GM12878 (cell line): ENCODE results near the gene RANBP9. TPM values are rescaled to one million over a fixed set of nuclear protein-coding genes. Genes with fewer than 3 reads are reported as not detected.

Experiments used
- CHD4 ChIP-seq: fragments of 200-600 bp; sonication (generic); IDR thresholded peaks from 2 replicates; pipeline ENCODE4 v1.6.1; 2016; ENCODE audit warnings: mild to moderate bottlenecking
- KDM1A ChIP-seq: fragments of 200-600 bp; sonication (generic); IDR thresholded peaks from 2 replicates; pipeline ENCODE4 v1.6.1; 2016; ENCODE audit warnings: borderline replicate concordance
- RCOR1 ChIP-seq: conservative IDR thresholded peaks from 2 replicates; pipeline ENCODE4 v1.6.1; 2012; ENCODE audit warnings: low read depth, low read length, improper control_type of control experiment
- TAF1 ChIP-seq: IDR thresholded peaks from 2 replicates; pipeline ENCODE4 v1.6.1; 2011; ENCODE audit warnings: mild to moderate bottlenecking, low read depth, low read length, borderline replicate concordance
- polyA plus RNA-seq, 11 experiments: library from polyadenylated mRNA; depleted of rRNA in 4 of 11; unstranded in 6 of 11; stranded (reverse) in 5 of 11; fragments of >200 nt; fragmentation: Nextera tagmentation in 4 of 11; fragmentation: Illumina TruSeq in 1 of 11; extraction: Ambion mirVana in 4 of 11; extraction: Trizol in 1 of 11; gene quantifications; 1 replicate in 1 of 11; 2 replicates in 10 of 11; pipeline versions ENCODE4 v1.2.1 to v1.2.3, GENCODE V29; 2011 to 2016; ENCODE audit warnings: inconsistent platforms in 2 of 11, missing spikeins in 2 of 11, low read depth in 1 of 11
- total RNA-seq, 4 experiments: library from RNA; depleted of rRNA in 3 of 4; stranded (reverse); fragments of >200 nt in 3 of 4; fragmentation: Illumina TruSeq in 1 of 4; extraction: Trizol in 1 of 4; gene quantifications; 2 replicates each; pipeline versions ENCODE4 v1.2.1 to v1.2.3, GENCODE V29; 2013 to 2021
- TF ChIP-seq, protein P1 (sequence below): fragments of 450-650 bp; formaldehyde crosslinking; IDR thresholded peaks from 2 replicates; pipeline ENCODE4 v1.5.0; 2022; ENCODE audit warnings: mild to moderate bottlenecking, missing genetic modification characterization
- TF ChIP-seq, protein P2 (sequence below): fragments of 450-650 bp; IDR thresholded peaks from 2 replicates; pipeline ENCODE4 v1.6.1; 2017; ENCODE audit warnings: low read depth, mild to moderate bottlenecking, moderate library complexity
- TF ChIP-seq, protein P3 (sequence below): IDR thresholded peaks from 2 replicates; pipeline ENCODE4 v1.6.1; 2012; ENCODE audit warnings: low read depth, low read length, improper control_type of control experiment

The RANBP9 gene
- total and polyA plus RNA-seq, 10 of the 15 experiments (the other 5 are each of a cell fraction or from before 2014, with no cell fraction given) = 3.7 to 43.1 (median 16.2) TPM

DNA sequence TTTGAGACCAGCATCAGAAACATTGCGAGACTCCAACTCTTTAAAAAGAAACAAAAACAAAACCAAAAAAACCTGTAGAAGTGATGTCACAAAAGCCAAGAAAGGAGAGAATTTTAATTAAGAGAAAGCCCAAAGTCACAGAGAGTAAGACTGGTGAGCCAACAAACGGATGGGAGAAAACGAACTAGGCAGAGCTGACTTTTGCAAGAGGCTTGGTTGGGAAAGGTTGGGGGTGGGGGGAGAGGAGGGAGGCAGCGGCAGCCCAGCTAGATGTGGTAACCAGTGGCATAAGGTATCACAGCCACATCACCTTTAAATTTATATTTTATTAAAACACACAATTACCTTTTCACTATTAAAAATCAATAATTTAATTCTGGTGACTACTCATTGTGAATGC is 73.0 kb downstream of the RANBP9 start (continued):
- TF ChIP-seq KDM1A = no peak
- no peak for TF ChIP-seq TAF1
- TF ChIP-seq CHD4 = no peak
- TF ChIP-seq, protein P1, sequence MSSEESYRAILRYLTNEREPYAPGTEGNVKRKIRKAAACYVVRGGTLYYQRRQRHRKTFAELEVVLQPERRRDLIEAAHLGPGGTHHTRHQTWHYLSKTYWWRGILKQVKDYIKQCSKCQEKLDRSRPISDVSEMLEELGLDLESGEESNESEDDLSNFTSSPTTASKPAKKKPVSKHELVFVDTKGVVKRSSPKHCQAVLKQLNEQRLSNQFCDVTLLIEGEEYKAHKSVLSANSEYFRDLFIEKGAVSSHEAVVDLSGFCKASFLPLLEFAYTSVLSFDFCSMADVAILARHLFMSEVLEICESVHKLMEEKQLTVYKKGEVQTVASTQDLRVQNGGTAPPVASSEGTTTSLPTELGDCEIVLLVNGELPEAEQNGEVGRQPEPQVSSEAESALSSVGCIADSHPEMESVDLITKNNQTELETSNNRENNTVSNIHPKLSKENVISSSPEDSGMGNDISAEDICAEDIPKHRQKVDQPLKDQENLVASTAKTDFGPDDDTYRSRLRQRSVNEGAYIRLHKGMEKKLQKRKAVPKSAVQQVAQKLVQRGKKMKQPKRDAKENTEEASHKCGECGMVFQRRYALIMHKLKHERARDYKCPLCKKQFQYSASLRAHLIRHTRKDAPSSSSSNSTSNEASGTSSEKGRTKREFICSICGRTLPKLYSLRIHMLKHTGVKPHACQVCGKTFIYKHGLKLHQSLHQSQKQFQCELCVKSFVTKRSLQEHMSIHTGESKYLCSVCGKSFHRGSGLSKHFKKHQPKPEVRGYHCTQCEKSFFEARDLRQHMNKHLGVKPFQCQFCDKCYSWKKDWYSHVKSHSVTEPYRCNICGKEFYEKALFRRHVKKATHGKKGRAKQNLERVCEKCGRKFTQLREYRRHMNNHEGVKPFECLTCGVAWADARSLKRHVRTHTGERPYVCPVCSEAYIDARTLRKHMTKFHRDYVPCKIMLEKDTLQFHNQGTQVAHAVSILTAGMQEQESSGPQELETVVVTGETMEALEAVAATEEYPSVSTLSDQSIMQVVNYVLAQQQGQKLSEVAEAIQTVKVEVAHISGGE (CRISPR knock-in tag) = no peak
- no peak for TF ChIP-seq RCOR1
- TF ChIP-seq, protein P2, sequence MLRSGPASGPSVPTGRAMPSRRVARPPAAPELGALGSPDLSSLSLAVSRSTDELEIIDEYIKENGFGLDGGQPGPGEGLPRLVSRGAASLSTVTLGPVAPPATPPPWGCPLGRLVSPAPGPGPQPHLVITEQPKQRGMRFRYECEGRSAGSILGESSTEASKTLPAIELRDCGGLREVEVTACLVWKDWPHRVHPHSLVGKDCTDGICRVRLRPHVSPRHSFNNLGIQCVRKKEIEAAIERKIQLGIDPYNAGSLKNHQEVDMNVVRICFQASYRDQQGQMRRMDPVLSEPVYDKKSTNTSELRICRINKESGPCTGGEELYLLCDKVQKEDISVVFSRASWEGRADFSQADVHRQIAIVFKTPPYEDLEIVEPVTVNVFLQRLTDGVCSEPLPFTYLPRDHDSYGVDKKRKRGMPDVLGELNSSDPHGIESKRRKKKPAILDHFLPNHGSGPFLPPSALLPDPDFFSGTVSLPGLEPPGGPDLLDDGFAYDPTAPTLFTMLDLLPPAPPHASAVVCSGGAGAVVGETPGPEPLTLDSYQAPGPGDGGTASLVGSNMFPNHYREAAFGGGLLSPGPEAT = no peak
- TF ChIP-seq, protein P3, sequence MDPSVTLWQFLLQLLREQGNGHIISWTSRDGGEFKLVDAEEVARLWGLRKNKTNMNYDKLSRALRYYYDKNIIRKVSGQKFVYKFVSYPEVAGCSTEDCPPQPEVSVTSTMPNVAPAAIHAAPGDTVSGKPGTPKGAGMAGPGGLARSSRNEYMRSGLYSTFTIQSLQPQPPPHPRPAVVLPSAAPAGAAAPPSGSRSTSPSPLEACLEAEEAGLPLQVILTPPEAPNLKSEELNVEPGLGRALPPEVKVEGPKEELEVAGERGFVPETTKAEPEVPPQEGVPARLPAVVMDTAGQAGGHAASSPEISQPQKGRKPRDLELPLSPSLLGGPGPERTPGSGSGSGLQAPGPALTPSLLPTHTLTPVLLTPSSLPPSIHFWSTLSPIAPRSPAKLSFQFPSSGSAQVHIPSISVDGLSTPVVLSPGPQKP = no peak
- TF ChIP-seq, all 136 proteins: peak for 0
